OCI-LY1 (cell line): ENCODE data around the gene SATB1.

Experiments
- EZH2 ChIP-seq: fragments of 200-600 bp; sonication (generic), shearing (Covaris generic); IDR thresholded peaks from 2 replicates; pipeline ENCODE4 v1.8.0; 2017; ENCODE audit warnings: borderline replicate concordance, mixed run types, mild to moderate bottlenecking, antibody characterized with exemption, low read length, moderate library complexity, mixed read lengths
- TF ChIP-seq, protein P1 (sequence below): fragments of 200-600 bp; sonication (generic), shearing (Covaris generic); IDR thresholded peaks from 2 replicates; pipeline ENCODE4 v1.5.1; 2017; ENCODE audit warnings: mild to moderate bottlenecking, antibody characterized with exemption, low read length, moderate library complexity, mixed read lengths

DNA sequence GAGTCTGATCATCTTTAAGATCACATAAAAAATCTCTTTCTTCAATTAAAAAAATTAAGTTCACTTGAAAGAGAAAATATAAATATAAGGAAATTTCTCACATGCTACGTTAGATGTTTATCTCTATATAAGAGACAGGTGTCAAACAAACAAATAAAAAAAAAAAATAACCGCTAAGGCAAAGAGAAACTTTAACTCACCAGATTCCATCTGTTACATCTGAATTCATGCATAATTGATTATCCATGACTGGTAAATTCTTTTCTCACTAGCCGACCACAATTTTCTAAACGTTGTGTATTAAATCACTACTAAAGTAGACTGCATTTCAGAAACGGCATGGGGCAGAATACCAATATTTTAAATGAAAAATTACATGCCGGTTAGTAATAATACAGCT is 9.6 kb upstream of the SATB1 start:
- no peak for TF ChIP-seq EZH2
- TF ChIP-seq, protein P1, sequence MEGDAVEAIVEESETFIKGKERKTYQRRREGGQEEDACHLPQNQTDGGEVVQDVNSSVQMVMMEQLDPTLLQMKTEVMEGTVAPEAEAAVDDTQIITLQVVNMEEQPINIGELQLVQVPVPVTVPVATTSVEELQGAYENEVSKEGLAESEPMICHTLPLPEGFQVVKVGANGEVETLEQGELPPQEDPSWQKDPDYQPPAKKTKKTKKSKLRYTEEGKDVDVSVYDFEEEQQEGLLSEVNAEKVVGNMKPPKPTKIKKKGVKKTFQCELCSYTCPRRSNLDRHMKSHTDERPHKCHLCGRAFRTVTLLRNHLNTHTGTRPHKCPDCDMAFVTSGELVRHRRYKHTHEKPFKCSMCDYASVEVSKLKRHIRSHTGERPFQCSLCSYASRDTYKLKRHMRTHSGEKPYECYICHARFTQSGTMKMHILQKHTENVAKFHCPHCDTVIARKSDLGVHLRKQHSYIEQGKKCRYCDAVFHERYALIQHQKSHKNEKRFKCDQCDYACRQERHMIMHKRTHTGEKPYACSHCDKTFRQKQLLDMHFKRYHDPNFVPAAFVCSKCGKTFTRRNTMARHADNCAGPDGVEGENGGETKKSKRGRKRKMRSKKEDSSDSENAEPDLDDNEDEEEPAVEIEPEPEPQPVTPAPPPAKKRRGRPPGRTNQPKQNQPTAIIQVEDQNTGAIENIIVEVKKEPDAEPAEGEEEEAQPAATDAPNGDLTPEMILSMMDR, result no peak
